Gastroesophageal sphincter (tissue), 4 donors: ENCODE results near the gene PYGB. TPM values are rescaled to one million over a fixed set of nuclear protein-coding genes. Genes with fewer than 3 reads are reported as not detected.

ENCODE experiments used
- ATAC-seq: fragments of 150-250 bp; one replicate; pipeline ENCODE4 v1.9.1; 2016; ENCODE audit warnings: mild to moderate bottlenecking, moderate library complexity
- H3K27ac ChIP-seq, 4 donors: fragments of 200-600 bp; sonication (generic) in 3 of 4; 1 replicate in 3 of 4; 2 replicates in 1 of 4; pipeline ENCODE4 v1.5.1; 2016 to 2019
- H3K27me3 ChIP-seq: fragments of 200-600 bp; sonication (generic); one replicate; pipeline ENCODE4 v1.5.1; 2019
- H3K36me3 ChIP-seq, 2 donors: fragments of 200-600 bp; sonication (generic); one replicate each; pipeline ENCODE4 v1.5.1; 2019; ENCODE audit warnings: control low read depth in 1 of 2
- H3K4me1 ChIP-seq, 3 donors: fragments of 200-600 bp; sonication (generic); 1 replicate in 2 of 3; 2 replicates in 1 of 3; pipeline ENCODE4 v1.5.1; 2016 to 2019; ENCODE audit warnings: control low read depth in 2 of 3
- H3K4me3 ChIP-seq, 2 donors: fragments of 200-600 bp; sonication (generic); one replicate each; pipeline ENCODE4 v1.5.1; 2019; ENCODE audit warnings: mild to moderate bottlenecking in 1 of 2, moderate library complexity in 1 of 2
- H3K9me3 ChIP-seq, 3 donors: fragments of 200-600 bp; sonication (generic); one replicate each; pipeline ENCODE4 v1.5.1; 2017 to 2019; ENCODE audit warnings: control low read depth in 2 of 3
- CTCF ChIP-seq, 4 experiments: fragments of 200-600 bp in 2 of 4; fragments of 450-650 bp in 2 of 4; sonication (generic) in 1 of 4; IDR thresholded peaks; one replicate each; pipeline ENCODE4 v1.5.1; 2017 to 2019; ENCODE audit warnings: antibody characterized with exemption in 4 of 4, mild to moderate bottlenecking in 2 of 4, moderate library complexity in 2 of 4
- EP300 ChIP-seq: sonication (generic); formaldehyde crosslinking; IDR thresholded peaks from one replicate; pipeline ENCODE4 v1.6.1; 2017; ENCODE audit warnings: antibody characterized with exemption, mild to moderate bottlenecking
- POLR2A ChIP-seq, 2 donors: fragments of 450-650 bp; IDR thresholded peaks; one replicate each; pipeline ENCODE4 v1.6.1; 2017; ENCODE audit warnings: antibody characterized with exemption in 2 of 2, mild to moderate bottlenecking in 2 of 2, moderate library complexity in 1 of 2
- POLR2AphosphoS5 ChIP-seq: sonication (generic); formaldehyde crosslinking; IDR thresholded peaks from one replicate; pipeline ENCODE4 v1.6.1; 2017; ENCODE audit warnings: antibody characterized with exemption
- WGBS, 2 donors: methylation state at CpG; one replicate each; pipeline ENCODE4 v1.1.5; 2018; ENCODE audit warnings: low coverage in 1 of 2; 5-methylcytosine and 5-hydroxymethylcytosine counted together
- total RNA-seq, 4 donors: library from RNA; depleted of rRNA; stranded (reverse); fragments of >200 nt; gene quantifications; one replicate each; pipeline ENCODE4 v1.1.0, GENCODE V29; 2016

The PYGB gene
- total RNA-seq, 4 donors from 2014 or later: 131 to 663 (median 337) TPM

GRCh38 chr20:25257130-25257529, 9.2 kb downstream of the PYGB start:
- 81% methylated on average over 4 of the region's 5 CpGs; no CpG with 5 or more reads in 1 of the 2 donors for WGBS, 2 donors
- H3K4me1 ChIP-seq: peaks cover 5 to 72% (median 33%) of the 10 kb centered on the region in 3 donors
- no peak for ATAC-seq
- no peak for TF ChIP-seq EP300
- no peak for TF ChIP-seq CTCF (IDR thresholded peaks at IDR 0.05)
- TF ChIP-seq POLR2AphosphoS5: no peak
- TF ChIP-seq POLR2A (IDR thresholded peaks at IDR 0.05): no peak
- no peak overlapping the region for H3K4me3 ChIP-seq
- H3K27ac ChIP-seq: peak overlapping the region in 2 of 4 donors; percentile 53 to 99
- no peaks in the 10 kb centered on the region for H3K9me3 ChIP-seq
- peaks cover 0 to 42% of the 10 kb centered on the region in 2 donors for H3K36me3 ChIP-seq
- H3K27me3 ChIP-seq: no peaks in the 10 kb centered on the region

- WGBS, 2 donors: 46 to 78% methylated on average over 4 to 6 of the region's 10 CpGs
- Histone ChIP-seq H3K27me3 (no peaks in the 10 kb centered on the region), H3K36me3 (peaks cover 0 to 46% of the 10 kb centered on the region in 2 donors), H3K9me3 (no peaks in the 10 kb centered on the region), H3K4me3 (no peak overlapping the region), H3K4me1 (peaks cover 4 to 64% (median 26%) of the 10 kb centered on the region in 3 donors), H3K27ac (peak overlapping the region in 3 of 4 donors; percentile 16 to 99 (median 41))
- TF ChIP-seq POLR2AphosphoS5 (no peak), CTCF (IDR thresholded peaks at IDR 0.05) (no peak), EP300 (no peak), POLR2A (IDR thresholded peaks at IDR 0.05) (no peak)
- ATAC-seq: no peak
These were observed 10.0 kb downstream of the PYGB start for GRCh38 chr20:25257756-25258475.

GRCh38 chr20:25258476-25258805, 10.6 kb downstream of the PYGB start:
- Histone ChIP-seq H3K4me1 (peaks cover 4 to 59% (median 26%) of the 10 kb centered on the region in 3 donors), H3K36me3 (peaks cover 0 to 46% of the 10 kb centered on the region in 2 donors), H3K27me3 (no peaks in the 10 kb centered on the region), H3K4me3 (no peak overlapping the region), H3K27ac (peak overlapping the region in 3 of 4 donors; percentile 12 to 41 (median 16)), H3K9me3 (no peaks in the 10 kb centered on the region)
- TF ChIP-seq CTCF (IDR thresholded peaks at IDR 0.05) (no peak), POLR2AphosphoS5 (no peak), EP300 (no peak), POLR2A (IDR thresholded peaks at IDR 0.05) (no peak)
- WGBS, 2 donors: 50% methylated on average over 5 of the region's 8 CpGs; no CpG with 5 or more reads in 1 of the 2 donors
- ATAC-seq: no peak

- TF ChIP-seq POLR2AphosphoS5 (no peak), CTCF (IDR thresholded peaks at IDR 0.05) (no peak), EP300 (no peak), POLR2A (IDR thresholded peaks at IDR 0.05) (no peak)
- no peaks in the 10 kb centered on the region for H3K9me3 ChIP-seq
- H3K36me3 ChIP-seq: peaks cover 0 to 46% of the 10 kb centered on the region in 2 donors
- no peaks in the 10 kb centered on the region for H3K27me3 ChIP-seq
- no peak overlapping the region for H3K4me3 ChIP-seq
- peak overlapping the region in 3 of 4 donors; percentile 12 to 41 (median 16) for H3K27ac ChIP-seq
- 90 to 92% methylated on average over 2 to 4 of the region's 4 CpGs for WGBS, 2 donors
- peaks cover 4 to 55% (median 26%) of the 10 kb centered on the region in 3 donors for H3K4me1 ChIP-seq
- ATAC-seq: no peak
These were observed 10.9 kb downstream of the PYGB start for GRCh38 chr20:25258828-25259227.

GRCh38 chr20:25259358-25259757, 11.5 kb downstream of the PYGB start:
- ATAC-seq: no peak
- no peak overlapping the region for H3K4me3 ChIP-seq
- TF ChIP-seq CTCF (IDR thresholded peaks at IDR 0.05) (no peak), EP300 (no peak), POLR2AphosphoS5 (no peak), POLR2A (IDR thresholded peaks at IDR 0.05) (no peak)
- WGBS, 2 donors: 89 to 93% methylated on average over 3 to 10 of the region's 12 CpGs
- no peaks in the 10 kb centered on the region for H3K9me3 ChIP-seq
- no peaks in the 10 kb centered on the region for H3K27me3 ChIP-seq
- H3K4me1 ChIP-seq: peaks cover 4 to 50% (median 26%) of the 10 kb centered on the region in 3 donors
- H3K27ac ChIP-seq: peak overlapping the region in 2 of 4 donors; percentile 12 to 41
- peaks cover 0 to 46% of the 10 kb centered on the region in 2 donors for H3K36me3 ChIP-seq
